ENCODE data around the gene DERL2.

Gene DERL2

DNA sequence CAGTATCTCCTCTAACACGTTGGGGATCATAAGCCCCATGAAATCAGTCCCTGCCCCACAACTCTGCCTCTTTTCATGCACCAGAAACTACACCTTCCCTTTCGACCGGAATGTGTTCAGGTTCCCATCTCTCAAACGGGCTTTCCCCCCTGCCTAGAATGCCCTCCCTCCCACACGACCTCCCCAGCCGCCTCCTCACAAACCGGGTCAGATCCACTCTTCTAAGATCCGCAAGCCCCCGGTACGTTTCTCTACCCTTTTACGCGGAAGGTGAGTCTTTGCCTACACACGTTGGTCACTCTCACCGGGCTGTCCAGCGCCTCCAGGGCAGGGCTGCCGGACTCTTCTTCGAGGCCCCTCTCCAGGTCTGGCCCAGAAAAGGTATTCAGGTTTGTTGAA is 17.9 kb downstream of the DERL2 start:
- POLR2A ChIA-PET, result interaction anchor here (0.9 to 4.8 kb wide), 9 partner anchors 9 to 967 kb away, joined by 3 to 71 read pairs (median 4); partner anchors contain the start of genes C1QBP, DERL2 and MIS12
- CTCF ChIA-PET, result no interaction called here
- TF ChIP-seq FOXA1 (IDR thresholded peaks at IDR 0.05) (no peak), LEF1 (IDR thresholded peaks at IDR 0.05; ENCODE audit: borderline replicate concordance) (no peak), SP1 (IDR thresholded peaks at IDR 0.05) (no peak), BHLHE40 (IDR thresholded peaks at IDR 0.05; ENCODE audit: borderline replicate concordance) (no peak), ZNF384 (IDR thresholded peaks at IDR 0.05) (no peak), FOXM1 (IDR thresholded peaks at IDR 0.05; ENCODE audit: borderline replicate concordance) (no peak), TARDBP (IDR thresholded peaks at IDR 0.05) (no peak), HDGF (IDR thresholded peaks at IDR 0.05; ENCODE audit: borderline replicate concordance) (no peak), ELF4 (IDR thresholded peaks at IDR 0.05) (no peak), CTBP1 (IDR thresholded peaks at IDR 0.05; ENCODE audit: borderline replicate concordance) (no peak), SUZ12 (IDR thresholded peaks at IDR 0.05) (no peak), L3MBTL2 (conservative IDR thresholded peaks at IDR 0.05) (no peak)
- TF ChIP-seq, protein P1, sequence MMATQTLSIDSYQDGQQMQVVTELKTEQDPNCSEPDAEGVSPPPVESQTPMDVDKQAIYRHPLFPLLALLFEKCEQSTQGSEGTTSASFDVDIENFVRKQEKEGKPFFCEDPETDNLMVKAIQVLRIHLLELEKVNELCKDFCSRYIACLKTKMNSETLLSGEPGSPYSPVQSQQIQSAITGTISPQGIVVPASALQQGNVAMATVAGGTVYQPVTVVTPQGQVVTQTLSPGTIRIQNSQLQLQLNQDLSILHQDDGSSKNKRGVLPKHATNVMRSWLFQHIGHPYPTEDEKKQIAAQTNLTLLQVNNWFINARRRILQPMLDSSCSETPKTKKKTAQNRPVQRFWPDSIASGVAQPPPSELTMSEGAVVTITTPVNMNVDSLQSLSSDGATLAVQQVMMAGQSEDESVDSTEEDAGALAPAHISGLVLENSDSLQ (IDR thresholded peaks at IDR 0.05), result no peak
- peak; percentile 17 for DNase-seq (ENCODE audit: extremely low spot score)

DNA sequence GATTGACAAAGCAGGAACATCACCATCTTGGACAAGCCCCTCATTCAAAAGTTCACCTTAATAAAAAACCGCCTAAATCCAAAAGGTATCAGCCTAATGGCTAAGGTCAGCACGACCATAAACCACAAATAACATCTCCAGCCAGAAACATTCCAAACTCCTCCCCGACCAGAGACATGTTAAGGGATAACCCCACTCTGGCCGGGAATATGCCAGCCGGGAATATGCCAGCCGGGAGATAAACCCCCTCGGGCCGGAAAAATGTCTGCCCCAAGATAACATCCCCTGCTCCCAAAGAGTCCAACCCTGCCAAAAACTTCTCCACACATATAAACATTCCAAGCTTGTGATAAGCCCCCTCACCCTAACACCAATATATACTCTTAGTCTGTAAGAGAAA is 18.6 kb downstream of the DERL2 start:
- ChIA-PET POLR2A (interaction anchor here (1.6 to 4.8 kb wide), 2 partner anchors 18 to 58 kb away, joined by 4 to 71 read pairs; partner anchors contain the start of genes DERL2 and MIS12), CTCF (no interaction called here)
- TF ChIP-seq SP1 (IDR thresholded peaks at IDR 0.05) (no peak), HDGF (IDR thresholded peaks at IDR 0.05; ENCODE audit: borderline replicate concordance) (no peak), CTBP1 (IDR thresholded peaks at IDR 0.05; ENCODE audit: borderline replicate concordance) (no peak), ZNF384 (IDR thresholded peaks at IDR 0.05) (no peak), FOXM1 (IDR thresholded peaks at IDR 0.05; ENCODE audit: borderline replicate concordance) (no peak), TARDBP (IDR thresholded peaks at IDR 0.05) (no peak), L3MBTL2 (conservative IDR thresholded peaks at IDR 0.05) (no peak)
- no peak for DNase-seq (ENCODE audit: extremely low spot score)

DNA sequence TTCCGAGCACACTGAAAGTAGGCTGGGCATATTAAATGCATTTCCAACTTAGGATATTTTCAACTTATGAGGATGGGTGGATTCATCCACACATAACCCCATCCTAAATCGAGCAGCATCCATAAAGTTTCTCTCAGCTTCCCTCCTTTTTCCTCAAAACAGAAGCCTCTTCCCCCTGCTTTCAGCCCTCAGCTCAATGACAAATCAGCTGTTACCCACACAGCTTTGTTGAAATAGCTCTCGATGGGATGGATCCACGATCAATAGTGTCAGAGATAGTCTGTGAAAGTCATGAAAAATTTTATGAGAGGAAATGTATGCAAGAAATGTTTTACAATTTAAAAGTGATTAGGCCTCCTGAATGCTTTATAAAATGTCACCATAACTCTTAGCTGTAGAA is 19.7 kb downstream of the DERL2 start:
- no peak for DNase-seq (ENCODE audit: extremely low spot score)
- CTCF ChIA-PET, result no interaction called here
- POLR2A ChIA-PET, result interaction anchor here (0.6 to 4.2 kb wide), 3 partner anchors 20 to 274 kb away, joined by 3 to 22 read pairs (median 4); partner anchors contain the start of genes C1QBP, DERL2, MIS12 and ZNF594
- no peak for TF ChIP-seq CTBP1 (IDR thresholded peaks at IDR 0.05; ENCODE audit: borderline replicate concordance)
- no peak for TF ChIP-seq TARDBP (IDR thresholded peaks at IDR 0.05)
- no peak for TF ChIP-seq FOXM1 (IDR thresholded peaks at IDR 0.05; ENCODE audit: borderline replicate concordance)
- TF ChIP-seq, protein P1 (IDR thresholded peaks at IDR 0.05), result no peak
- TF ChIP-seq HDGF (IDR thresholded peaks at IDR 0.05; ENCODE audit: borderline replicate concordance), result no peak
- TF ChIP-seq ARNT (IDR thresholded peaks at IDR 0.05), result no peak
- no peak for TF ChIP-seq FOXA1 (IDR thresholded peaks at IDR 0.05)
- no peak for TF ChIP-seq SUZ12 (IDR thresholded peaks at IDR 0.05)

DNA sequence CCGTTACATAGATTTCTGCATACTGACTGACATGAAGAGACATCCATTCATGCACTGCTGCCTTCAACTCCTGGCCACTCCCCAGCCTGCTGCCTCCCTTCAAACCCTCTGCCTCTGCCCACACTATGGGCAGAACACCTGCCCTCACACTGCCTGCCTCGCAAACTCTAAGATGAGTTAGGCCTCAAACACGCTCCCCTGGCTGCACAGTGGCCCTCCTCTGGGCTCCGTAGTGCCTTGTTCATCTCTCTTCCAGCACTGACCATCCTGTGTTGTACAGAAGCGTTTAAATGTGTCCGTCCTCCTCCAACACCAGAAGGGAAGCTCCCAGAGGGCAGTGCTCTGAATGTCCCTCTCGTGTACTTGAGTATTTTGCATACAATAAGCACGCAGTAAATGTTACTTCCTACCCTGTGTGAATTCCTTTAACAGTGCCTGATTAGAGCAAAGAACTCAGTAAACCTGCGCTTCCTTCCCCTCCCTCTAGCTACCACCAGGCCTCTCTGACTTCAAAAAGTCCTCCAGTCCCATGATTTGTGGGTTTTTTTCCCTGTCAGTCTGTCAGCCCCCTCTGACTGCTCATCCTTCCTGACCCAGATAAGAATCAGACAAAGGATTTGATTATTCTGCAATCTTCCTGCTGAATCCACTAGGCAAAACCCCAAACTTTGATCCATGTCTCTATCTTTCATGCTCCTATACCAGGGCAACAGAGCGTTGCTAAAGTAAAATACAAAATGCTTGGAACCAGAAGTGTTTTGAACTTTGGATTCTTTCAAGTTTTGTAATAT is 21.1 kb downstream of the DERL2 start:
- ChIA-PET POLR2A (interaction anchor here (0.6 to 4.2 kb wide), 2 partner anchors 21 to 26 kb away, joined by 3 to 22 read pairs; partner anchors contain the start of genes C1QBP, DERL2 and MIS12), CTCF (interaction anchor here (0.9 kb wide), 1 partner anchor 26 kb away, joined by 3 read pairs; the partner anchor contains the start of gene C1QBP)
- DNase-seq (ENCODE audit: extremely low spot score), result no peak
- TF ChIP-seq CTBP1 (IDR thresholded peaks at IDR 0.05; ENCODE audit: borderline replicate concordance) (no peak), SP1 (IDR thresholded peaks at IDR 0.05) (no peak), FOXA1 (IDR thresholded peaks at IDR 0.05) (no peak), ZNF384 (IDR thresholded peaks at IDR 0.05) (no peak)
- TF ChIP-seq, protein P1 (IDR thresholded peaks at IDR 0.05), result no peak

DNA sequence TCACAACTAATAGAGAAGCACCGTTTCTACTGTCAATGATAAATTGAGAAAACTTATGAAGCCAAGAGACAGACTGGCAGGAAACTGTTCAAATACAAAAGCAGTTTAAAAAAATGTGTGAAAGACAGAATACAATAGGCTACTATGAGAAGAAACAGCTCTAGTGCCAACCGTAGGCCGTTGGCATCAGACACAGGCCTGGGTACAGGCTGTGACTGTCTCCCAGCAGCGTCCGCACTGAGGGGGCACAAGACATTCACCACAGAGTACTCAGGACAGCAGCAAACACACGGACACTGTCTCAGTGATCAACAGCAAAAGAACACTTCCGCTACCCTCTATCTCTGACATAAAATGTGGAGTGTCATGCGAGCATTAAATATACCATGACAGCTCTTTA is 39.2 kb downstream of the DERL2 start:
- CTCF ChIA-PET, result no interaction called here
- POLR2A ChIA-PET, result no interaction called here
- no peak for TF ChIP-seq ARNT (IDR thresholded peaks at IDR 0.05)
- DNase-seq (ENCODE audit: extremely low spot score), result no peak

DNA sequence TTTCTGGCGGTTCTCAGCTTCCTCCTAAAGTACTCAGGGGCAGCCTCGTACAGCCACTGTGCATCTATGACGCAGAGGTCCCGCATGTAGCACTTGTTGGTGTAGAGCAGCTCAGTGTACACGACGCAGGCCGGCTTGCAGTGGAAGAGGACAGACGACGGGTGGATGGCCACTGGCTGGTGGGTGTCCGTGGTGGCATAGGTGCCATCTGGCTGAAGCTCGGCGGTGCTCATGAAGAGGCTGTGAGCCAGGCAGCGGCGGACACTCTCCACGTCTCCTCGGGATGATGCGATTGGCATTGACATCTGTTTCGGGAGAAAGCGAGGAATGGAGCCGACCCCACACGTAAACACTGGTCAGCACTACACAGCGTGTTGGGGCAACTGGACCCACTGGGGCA is 41.8 kb downstream of the DERL2 start:
- TF ChIP-seq BHLHE40 (IDR thresholded peaks at IDR 0.05; ENCODE audit: borderline replicate concordance) (no peak), ZNF384 (IDR thresholded peaks at IDR 0.05) (no peak), SP1 (IDR thresholded peaks at IDR 0.05) (no peak), LEF1 (IDR thresholded peaks at IDR 0.05; ENCODE audit: borderline replicate concordance) (no peak), HDGF (IDR thresholded peaks at IDR 0.05; ENCODE audit: borderline replicate concordance) (no peak), SUZ12 (IDR thresholded peaks at IDR 0.05) (no peak), ARNT (IDR thresholded peaks at IDR 0.05) (no peak), CTBP1 (IDR thresholded peaks at IDR 0.05; ENCODE audit: borderline replicate concordance) (no peak), NFRKB (IDR thresholded peaks at IDR 0.05) (no peak), FOXA1 (IDR thresholded peaks at IDR 0.05) (no peak), FOXK2 (IDR thresholded peaks at IDR 0.05) (no peak), ELF4 (IDR thresholded peaks at IDR 0.05) (no peak), TARDBP (IDR thresholded peaks at IDR 0.05) (no peak), FOXM1 (IDR thresholded peaks at IDR 0.05; ENCODE audit: borderline replicate concordance) (no peak), L3MBTL2 (conservative IDR thresholded peaks at IDR 0.05) (no peak)
- TF ChIP-seq, protein P1 (IDR thresholded peaks at IDR 0.05), result no peak
- POLR2A ChIA-PET, result no interaction called here
- CTCF ChIA-PET, result no interaction called here
- no peak for DNase-seq (ENCODE audit: extremely low spot score)
